NCI-H2029 (cell line): ENCODE data around the gene FBF1.
A peak's percentile ranks its signal among the peaks of the same experiment; 100 is the strongest.

ENCODE experiments used
- DNase-seq: peaks from one replicate; lab custom pipeline; 2025; lab: John Stamatoyannopoulos, UW

Gene FBF1

DNA sequence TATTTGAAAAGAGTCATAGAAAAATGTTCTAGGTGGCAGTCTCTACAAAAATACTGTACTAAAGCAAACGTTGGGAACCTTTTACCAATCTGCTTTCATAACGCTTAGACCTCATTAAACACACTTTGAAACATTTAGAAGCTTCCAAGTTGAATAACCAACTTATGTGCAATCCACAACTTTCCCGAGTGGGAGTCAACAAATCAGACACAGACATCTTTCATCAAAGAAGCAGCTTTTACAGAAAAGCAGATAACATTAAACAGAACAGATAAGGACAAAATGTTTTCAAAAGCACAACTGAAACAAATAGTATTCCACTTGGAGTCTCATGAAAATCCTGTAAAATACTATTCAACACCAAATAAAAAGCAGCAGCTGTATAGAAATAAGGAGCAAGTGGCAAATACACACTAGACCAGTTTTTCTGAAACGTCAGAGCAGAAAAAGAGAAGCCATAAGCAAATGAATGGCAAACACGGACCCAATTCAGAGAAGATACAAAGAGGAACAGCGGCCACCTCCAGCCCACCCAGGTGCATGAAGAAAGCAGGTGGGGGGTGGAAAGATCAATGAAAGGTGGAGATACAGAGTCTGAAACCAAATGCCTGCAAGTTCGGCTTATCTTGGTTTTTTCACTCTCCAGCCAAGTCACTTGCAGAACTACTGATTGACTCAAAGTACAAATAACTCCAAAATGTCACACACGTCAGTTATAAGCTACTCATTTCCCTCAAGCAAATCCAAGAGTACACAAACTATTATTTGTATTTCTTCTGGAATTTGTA lies 18.4 kb upstream of the FBF1 start:
- DNase-seq, result no peak

DNA sequence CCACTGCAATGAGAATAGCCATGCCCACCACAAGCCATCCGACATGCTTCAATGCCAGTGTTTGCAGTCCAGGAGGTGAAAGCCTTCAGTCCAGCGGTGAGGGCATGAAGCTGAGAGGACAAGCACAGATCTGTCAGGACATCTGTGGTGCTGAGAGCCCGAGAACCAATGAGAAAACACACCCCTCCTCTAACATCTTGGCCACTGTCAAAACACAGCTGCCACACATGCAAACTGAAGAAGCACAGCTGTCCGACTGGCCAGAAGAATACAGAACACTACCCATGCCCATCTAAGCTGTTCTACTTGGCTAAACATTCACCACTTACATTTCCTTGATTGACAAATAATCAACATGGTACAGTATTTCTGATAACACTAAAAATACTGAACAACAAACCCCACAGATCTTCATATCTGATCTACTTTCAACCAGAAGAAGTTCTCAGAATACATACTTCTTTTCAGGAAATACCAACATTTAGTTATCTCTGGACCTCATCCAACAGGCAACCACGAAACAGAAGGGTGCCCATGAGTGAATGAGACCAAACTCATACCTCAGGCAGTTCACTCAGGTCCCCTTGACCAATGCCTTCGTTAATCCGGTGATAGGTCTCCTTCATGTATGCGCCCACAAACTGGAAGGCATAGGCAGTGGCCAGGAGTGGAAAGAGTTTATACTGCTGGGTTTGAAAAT lies 10.2 kb upstream of the FBF1 start:
- DNase-seq, result no peak

DNA sequence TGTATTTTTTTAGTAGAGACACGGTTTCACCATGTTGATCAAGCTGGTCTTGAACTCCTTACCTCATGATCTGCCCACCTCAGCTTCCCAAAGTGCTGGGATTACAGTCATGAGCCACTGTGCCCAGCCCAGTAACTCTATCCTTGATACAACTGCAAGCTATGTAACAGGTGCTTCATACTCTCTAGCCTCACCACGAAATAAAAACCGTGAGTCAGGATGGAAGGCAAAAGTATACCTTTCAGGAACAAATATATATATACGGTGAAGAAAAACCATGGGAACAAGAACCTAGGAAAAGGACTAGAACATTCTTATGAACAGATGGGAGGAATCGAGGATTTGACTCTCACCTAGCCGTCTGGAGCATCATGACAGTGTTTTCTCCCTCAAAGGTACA lies 9.6 kb upstream of the FBF1 start:
- DNase-seq, result no peak

DNA sequence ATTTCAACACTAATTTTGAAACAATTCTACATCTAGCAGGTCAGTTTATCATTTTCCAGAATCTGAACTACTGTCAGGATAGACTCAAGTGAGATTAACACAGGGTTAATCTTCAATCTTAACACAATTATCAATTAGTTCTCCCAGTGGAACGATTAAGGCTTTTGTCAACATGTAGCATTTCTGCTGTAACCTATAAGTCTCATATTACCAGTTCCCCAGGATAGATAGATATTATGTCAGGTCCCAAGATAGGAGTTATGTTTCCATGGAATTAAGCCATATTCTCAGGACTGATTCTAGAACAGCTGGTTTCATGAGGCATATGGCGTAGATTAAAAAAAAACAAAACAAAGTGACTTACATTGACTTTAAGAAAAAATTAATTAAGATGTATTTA lies 4.4 kb upstream of the FBF1 start:
- DNase-seq, result no peak

DNA sequence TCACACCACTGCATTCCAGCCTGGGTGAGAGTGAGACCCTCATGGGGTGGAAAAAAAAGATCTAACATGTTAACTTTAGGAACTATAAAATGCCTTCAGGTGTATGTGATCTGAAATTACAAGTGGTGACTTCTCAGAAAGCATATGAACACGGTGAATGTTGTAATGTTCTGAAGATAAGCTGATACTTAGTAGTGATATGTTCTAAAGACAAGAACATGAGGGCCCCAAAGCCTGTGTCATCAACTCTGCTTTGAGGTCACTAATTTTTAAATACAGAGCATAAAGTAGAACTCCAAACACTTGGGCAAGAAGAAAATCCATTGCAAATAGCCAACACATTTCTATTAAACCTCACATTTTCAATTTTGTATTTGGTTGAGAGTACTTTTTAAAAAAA lies 2.6 kb upstream of the FBF1 start:
- DNase-seq, result no peak

DNA sequence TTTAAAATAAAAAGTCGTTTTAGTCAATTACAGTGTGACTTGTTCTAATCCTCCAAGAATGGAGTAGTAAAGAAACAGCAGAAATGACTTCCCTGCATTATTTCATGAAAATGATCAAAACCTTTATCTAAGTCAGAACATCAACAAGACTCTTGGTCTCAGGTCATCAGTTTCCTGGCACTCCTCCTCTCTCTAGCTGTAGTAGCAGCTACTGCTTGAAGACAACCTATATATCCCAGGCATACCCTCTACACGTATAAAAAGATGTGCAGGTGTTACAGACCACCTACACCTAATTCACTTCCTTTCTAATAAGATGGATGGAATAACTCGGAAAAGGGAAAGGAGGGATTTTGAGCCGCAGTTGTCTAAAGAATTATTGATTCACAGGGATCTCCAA lies 1.6 kb upstream of the FBF1 start:
- DNase-seq, result no peak

DNA sequence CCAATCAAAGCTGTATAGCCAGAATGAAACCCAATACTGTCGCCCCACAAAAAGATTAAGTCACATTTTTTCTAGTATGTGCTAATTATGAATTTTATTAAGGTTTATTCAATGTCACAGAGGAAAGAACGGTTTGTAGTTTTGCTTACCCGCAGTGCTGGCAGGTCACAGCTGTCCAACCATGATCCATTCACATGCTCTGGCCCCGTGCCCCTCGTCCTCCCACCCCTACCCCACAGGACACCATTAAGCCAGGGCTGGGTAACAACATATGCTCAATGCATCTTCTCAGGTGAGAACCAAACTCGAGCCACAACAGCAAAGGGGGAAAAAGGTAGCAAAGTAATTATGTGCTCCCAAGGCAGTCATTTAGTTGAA lies 589 bp upstream of the FBF1 start:
- no peak for DNase-seq

DNA sequence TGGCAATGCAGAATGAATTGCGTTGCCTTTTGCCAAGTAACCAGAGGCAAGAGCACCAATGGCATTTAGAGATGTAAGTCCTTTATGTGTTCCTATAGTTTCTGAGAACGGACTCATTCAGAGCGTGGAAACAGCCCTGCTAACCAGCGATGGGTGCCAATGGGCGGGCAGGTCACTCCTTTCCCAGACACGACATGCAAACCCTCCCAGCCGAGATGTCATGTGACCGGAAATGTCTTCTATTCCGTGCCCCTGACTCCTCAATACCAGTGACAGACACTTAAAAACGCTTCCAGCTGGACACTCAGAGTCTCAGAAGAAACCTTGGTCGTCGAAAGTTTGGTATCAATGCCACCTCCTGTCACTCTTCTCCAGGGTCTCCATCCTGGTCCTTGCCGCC lies 3.2 kb downstream of the FBF1 start:
- DNase-seq, result peak; percentile 21

DNA sequence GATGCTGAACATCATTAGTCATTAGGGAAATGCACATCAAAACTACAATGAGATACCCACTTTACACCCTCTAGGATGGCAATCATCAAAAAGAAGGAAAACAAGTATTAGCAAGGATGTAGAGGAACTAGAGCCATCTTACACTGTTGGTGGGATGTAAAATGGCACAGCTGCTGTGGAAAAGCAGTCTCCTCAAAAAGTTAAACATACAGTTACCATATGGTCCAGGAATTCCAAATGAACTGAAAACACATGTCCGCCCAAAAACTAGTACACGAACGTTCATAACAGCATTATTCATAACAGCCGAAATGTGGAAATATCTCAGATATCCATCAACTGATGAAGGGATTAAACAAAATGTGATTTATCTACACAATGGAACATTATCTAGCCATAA lies 7.0 kb downstream of the FBF1 start:
- DNase-seq, result no peak

DNA sequence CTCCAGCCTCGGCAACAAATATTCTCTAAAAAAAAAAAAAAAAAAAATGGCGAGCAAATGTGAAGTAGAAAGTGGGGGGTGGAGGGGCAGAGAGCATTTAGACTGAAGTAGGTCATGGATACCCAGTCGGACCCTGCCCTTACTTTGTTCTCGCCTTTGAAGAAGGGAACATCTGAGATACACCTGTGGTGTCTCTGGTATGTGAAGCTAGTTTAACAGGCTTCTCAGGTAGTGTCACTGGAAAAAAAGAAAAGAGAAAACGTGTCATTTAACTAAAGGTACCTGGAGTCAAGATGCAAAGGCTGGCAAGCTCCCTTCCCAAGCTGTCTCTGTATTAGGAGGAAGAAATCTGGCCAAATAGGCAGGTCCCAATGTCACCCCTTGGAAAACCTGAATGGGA lies 8.0 kb downstream of the FBF1 start:
- DNase-seq, result no peak

DNA sequence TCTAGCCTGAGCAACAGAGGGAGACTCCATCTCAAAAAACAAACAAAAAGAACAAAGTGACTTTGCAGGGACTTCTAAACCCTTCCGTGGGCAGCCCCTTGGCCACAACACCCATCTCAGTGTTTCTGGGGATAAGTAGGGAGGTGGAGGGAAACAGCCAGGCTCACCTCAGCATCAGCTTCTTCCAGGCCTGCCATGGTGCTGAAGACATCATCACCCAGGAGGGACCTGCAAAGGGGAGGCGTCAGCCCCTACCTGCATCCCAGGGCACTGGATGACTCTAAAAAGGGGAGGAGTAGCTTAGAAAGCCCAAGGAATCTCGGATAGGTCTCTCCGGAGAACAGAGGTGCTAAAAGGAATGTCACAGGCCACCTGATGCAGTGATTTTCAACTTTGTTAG lies 9.8 kb downstream of the FBF1 start:
- DNase-seq, result no peak

DNA sequence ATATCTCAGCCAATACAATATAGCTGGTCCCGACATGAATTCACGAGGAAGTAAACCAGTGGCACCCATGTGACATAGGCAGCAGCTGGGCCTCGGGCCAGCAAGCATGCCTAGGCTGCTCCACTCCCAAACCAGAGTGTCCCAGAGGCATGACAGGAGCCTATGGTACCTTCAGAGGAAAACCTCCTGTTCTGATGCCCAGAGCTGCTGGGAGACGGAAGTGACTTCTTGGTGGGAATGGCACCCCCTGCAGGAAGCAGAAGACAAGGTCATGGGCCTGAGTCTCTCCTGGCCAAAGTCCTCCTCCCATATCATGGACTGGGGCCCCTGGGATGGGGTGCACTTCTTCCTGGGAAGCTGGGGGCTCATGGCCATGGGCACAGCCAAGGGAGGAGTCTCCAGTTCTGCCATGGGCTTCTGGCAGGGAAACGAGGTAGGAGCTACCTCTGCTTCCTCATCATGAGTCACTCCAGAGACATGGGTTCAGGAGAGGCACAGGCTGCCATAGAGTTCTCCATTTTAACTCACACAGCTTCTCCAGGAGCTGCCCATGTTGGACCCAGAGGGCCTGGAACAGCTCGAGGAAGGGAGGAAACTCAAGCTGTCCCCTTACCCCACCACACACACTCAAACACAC lies 13.4 kb downstream of the FBF1 start:
- DNase-seq, result no peak

DNA sequence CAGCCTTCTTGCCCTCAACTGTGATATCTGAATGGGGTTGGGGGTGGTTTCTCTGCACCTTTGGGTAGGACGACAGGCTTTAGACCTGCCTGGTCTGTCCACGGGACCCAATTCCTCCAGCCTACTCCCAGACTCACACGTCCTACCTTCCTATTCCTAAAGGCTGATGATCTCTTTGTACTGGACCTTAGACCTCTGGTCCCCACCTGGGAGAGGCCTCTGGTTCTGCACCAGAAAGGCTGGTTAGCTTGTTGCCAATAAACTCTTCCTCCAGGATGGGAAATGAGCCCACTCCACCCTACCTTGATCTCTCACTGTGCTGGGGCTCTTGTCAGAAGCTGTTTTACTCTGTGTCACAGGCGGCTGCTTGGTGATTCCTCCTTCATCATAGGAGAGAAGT lies 14.4 kb downstream of the FBF1 start:
- no peak for DNase-seq

DNA sequence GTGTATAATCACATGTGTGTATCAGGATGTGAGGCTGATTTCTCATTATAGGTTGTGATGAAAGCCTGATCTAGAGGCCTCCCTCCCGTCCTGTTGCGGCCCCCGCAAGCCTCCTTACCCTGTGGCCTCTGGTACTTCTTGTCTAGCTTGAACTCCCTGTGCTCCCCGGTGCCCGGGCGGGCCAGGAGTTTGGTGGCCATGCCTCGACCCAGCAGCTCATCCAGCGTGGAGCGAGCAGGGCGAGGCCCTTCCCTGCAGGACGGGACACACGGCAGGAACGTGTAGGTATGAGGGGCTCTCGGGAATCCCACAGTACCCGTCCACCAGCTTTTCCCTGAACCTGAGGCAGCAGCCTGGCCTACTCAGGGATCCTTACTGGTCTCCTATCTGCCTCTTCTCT lies 14.9 kb downstream of the FBF1 start:
- no peak for DNase-seq

DNA sequence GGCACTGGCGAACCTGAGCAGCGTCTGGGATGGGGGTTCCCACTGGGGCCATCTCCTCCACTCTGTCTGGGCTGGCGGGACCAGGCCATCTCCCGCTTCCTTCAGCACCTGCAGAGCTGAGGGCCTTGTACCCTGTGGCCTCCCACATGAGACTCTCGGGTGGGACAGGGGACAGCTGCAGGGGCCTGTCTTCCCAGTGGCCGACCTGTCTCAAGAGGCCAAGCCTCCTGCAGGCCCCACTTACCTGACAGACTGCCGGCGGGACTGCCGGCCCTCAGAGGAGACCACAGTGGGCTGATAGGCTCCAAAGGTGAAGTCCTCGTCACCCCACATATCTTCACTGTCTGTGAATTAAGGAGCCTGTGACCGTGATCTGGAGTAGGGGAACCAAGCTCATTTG lies 15.7 kb downstream of the FBF1 start:
- no peak for DNase-seq

DNA sequence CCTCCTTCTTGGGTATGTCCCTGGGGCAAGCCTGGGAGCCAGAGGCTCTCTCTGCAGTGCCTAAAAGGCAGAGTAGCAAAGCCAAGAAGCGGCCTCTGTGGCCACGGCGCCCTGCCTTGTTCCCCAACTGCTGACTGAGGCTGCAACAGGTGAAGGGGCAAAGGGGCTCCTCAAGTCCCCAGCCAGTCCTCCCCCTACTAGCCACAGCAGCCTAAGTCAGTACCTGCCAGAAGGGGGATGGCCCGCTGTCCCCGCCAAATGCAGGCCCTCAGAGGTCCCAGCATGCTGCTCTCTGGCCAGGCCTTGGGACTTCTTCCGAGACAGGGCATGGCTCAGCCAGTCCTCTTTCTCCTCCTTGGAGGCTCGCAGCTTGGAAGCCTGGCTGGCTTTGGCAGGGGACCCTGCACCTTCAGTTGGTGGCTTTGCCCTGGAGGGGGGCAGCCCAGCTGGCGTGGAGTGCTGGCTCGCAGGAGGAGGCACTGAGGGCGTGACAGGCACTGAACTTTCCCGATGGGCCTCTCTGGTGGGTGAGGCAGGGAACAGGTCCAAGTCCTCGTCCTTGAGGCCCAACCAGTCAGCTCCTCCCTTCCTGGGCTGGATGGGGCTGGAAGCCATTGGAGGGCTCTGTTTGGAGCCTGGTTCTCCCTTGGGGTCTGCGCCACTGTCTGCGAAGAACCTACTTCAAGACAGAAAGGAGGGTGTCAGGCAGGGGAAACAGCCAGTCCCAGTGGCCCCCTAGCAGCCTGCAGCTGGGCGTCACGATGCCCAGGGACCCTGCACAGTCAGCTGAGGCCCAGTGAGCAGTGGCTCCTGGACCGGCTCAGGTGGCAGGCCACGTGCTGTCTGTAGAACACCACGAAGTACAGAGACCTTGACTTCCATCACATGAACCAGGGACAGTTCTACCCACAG lies 17.6 kb downstream of the FBF1 start:
- DNase-seq, result no peak

DNA sequence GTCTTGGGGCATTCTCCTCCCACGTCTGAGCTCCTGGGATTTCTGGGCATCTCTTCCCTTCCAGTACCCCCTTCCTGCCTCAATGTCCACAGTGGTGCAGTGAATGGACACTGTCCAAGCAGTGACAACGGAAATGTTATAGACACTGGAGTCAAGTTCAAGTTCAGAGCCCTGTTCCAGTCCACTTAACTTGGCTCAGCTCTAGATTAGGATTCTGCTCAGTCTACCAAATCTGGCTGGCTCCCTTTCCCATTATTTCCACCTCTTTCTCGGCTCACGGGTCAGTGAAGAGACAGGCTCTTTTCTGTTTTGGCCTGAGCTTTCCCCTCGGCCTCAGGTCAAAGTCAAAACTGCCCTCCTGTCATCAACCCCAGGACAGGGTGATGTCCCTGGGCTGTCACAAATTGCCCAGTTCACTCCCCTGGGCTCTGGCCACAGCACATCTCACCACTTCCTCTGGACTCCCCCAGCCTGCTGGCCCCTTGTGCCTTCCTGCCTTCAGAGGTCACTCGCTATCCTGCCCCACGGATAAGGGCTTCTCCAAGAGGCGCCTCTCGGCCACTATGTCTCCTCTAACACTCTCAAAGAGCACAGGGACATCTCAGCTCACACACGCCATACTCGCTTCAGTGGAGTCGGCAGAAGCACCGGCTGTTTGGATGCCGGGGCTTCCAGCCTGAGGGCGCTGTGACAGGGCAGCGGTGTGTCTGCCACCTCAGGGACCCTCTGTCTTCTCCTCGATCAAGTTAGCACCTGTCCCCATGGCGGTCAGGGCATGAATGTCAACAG lies 18.5 kb downstream of the FBF1 start:
- DNase-seq, result no peak

DNA sequence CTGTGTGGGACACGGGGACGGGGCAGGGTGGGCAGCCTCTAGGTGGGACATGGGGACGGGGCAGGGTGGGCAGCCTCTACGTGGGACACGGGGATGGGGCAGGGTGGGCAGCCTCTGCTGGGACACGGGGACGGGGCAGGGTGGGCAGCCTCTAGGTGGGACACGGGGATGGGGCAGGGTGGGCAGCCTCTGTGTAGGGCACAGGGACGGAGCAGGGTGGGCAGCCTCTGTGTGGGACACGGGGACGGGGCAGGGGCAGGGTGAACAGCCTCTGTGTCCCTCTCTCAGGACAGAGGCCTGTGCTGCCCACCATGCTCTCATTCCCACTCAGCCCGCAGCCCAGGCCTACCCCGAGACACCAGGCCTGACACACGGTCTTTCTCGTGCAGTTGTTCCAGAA lies 19.2 kb downstream of the FBF1 start:
- DNase-seq, result no peak

DNA sequence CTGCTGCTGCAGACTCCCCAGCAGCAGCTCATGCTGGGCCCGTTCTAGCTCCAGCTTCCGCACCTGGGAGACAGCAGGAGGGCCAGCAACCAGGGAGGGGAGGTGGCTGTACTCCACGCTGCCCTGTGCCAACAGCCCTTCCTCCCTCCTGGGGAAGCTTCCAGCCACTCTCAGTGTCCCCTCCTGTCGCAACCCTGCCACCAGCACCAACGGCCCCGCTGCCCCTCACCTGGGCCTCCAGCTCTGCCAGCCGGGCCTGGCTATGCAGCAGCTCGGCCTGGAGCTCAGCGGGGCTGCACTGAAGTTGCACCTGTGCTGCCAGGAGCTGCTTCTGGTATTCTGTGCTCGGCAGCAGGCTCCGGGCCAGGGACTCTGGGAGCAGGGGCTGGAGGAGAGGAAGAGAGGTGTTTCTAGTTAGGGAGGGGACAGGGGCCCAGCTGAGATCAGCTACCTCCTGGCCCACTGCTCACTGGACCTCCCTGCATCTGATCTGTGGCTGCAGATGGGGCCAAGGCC lies 20.7 kb downstream of the FBF1 start:
- DNase-seq, result no peak

DNA sequence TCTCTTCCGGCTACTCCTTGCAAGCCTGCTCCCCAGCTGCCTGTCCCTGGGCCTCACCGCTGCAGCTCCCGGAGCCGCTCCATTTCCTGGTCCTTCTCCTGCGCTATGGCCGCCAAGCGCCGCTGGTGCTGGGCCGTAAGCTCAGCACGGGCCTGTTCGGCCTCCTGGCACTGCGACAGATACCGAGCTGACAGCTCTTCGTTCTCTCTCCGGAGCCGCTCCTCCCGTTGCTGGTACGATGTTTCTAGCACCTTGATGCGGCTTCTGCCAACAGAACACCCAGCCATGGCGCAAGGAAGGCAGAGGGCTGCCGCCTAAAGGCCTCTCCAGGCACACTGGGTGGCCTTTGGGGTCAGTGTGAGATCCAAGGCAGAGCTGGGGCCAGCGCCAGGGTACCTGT lies 21.2 kb downstream of the FBF1 start:
- DNase-seq, result no peak

DNA sequence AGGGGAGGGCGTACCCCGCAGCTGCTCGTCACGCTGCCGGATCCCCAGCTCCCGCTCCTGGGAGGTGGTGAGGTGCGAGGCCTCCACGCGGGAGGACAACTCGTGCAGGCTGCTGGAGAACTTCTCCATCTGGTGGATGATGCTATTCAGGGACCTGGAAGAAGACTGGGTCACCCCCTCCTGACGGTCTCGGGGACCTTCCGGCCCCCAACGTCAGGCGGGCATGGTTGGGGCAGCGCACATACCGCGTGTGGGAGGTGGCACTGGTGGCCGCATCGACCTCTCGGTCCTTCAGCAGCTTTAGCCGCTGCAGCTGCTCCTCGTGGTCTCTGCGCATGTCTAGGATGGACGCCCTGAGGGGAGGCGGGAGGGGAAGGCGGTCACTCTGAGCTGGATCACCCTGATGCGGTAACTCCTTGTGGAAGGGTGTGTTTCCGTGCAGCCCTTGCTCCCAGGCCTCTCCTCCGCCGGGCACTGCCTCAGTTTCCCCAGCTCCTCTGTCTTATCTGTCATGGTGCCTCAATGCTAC lies 22.9 kb downstream of the FBF1 start:
- DNase-seq, result no peak
